ENCODE data around the gene ADGRL3.
"Not testable (repeated sequence)": the region's sequence is repeated elsewhere in the genome, so short reads cannot be mapped to it uniquely, and the experiment has no call there.

ADGRL3 gene

DNA sequence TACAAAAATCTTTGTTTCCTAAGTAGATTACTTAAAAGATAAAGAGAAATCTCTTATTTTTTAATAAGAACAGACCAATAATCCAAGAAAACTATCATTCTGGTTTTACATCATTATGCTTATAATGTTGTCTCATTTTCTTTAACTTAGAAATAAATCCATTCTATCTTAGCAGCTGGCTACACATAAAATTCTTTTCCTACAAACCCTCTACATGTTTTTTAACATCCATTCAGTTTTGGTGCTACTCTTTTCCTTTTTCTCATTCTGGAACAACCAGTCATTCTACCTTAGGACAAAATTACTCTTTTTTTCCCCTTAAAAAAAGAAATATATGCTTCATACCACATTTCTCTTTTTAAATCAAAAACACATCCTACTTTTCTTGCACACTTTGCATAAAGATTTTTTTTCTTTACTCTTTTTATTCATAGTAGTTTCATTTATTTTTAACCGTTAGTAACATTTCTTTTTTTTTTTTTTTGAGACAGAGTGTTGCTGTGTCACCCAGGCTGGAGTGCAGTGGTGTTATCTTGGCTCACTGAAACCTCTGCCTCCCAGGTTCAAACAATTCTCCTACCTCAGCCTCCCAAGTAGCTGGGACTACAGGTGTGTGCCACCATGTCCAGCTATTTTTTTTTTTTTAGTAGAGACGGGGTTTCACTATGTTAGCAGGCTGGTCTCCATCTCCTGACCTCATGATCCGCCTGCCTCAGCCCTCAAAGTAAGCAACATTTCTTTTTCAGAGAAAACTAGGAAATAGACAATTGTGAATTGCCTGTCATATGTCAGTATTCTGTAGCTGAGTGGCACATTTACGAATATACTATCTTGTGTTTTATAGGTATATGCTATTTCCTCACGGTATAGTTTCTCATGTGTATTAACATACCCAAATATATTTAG lies 562.8 kb downstream of the ADGRL3 start:
- Histone ChIP-seq H3K9me2 (ENCODE audit: low read depth, low read length) (no peaks in the 10 kb centered on the region), H3K4me2 (ENCODE audit: low read length) (no peak overlapping the region), H4K20me1 (ENCODE audit: insufficient read depth, low read length) (no peaks in the 10 kb centered on the region), H3K4me3 (ENCODE audit: low read depth, low read length, poor library complexity, severe bottlenecking) (no peak overlapping the region), H3K9ac (ENCODE audit: low read length) (no peak overlapping the region), H3K27ac (ENCODE audit: low read depth, low read length, poor library complexity, severe bottlenecking) (no peak overlapping the region), H3F3A (ENCODE audit: insufficient read depth, low read length) (no peaks in the 10 kb centered on the region), H3K36me3 (ENCODE audit: insufficient read depth, low read length) (no peaks in the 10 kb centered on the region), H3K27me3 (ENCODE audit: insufficient read depth, low read length) (no peaks in the 10 kb centered on the region), H2AFZ (ENCODE audit: low read length) (no peak overlapping the region), H3K79me2 (ENCODE audit: insufficient read depth, low read length) (no peaks in the 10 kb centered on the region), H3K4me1 (ENCODE audit: insufficient read depth, low read length, severe bottlenecking) (no peaks in the 10 kb centered on the region), H3K9me3 (ENCODE audit: low read length) (no peaks in the 10 kb centered on the region)
- no peak for TF ChIP-seq EZH2 (IDR thresholded peaks at IDR 0.05; ENCODE audit: borderline replicate concordance, low read length)
- TF ChIP-seq, protein P1, sequence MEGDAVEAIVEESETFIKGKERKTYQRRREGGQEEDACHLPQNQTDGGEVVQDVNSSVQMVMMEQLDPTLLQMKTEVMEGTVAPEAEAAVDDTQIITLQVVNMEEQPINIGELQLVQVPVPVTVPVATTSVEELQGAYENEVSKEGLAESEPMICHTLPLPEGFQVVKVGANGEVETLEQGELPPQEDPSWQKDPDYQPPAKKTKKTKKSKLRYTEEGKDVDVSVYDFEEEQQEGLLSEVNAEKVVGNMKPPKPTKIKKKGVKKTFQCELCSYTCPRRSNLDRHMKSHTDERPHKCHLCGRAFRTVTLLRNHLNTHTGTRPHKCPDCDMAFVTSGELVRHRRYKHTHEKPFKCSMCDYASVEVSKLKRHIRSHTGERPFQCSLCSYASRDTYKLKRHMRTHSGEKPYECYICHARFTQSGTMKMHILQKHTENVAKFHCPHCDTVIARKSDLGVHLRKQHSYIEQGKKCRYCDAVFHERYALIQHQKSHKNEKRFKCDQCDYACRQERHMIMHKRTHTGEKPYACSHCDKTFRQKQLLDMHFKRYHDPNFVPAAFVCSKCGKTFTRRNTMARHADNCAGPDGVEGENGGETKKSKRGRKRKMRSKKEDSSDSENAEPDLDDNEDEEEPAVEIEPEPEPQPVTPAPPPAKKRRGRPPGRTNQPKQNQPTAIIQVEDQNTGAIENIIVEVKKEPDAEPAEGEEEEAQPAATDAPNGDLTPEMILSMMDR (IDR thresholded peaks at IDR 0.05; ENCODE audit: low read length): no peak

DNA sequence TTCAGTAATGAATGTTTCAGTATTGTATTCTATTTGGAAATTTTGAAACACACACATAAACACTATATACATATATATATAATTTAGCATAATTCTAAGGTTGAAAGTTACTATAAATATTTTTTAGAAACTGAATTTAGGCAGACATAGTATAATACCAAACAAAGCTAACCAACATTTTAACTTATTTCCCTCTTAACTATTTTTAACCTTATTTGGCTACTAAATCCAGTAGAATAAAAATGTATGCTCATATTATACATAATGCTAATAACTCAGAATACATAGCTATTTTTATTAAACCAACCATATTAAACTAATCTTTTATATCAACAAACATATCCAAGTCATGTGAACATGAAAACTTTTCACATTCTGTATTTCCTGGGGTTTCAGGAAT lies 563.6 kb downstream of the ADGRL3 start:
- no peak for TF ChIP-seq EZH2 (IDR thresholded peaks at IDR 0.05; ENCODE audit: borderline replicate concordance, low read length)
- TF ChIP-seq, protein P1 (IDR thresholded peaks at IDR 0.05; ENCODE audit: low read length): no peak
- no peaks in the 10 kb centered on the region for H3K9me3 ChIP-seq (ENCODE audit: low read length)
- H3K9ac ChIP-seq (ENCODE audit: low read length): no peak overlapping the region
- H3F3A ChIP-seq (ENCODE audit: insufficient read depth, low read length): no peaks in the 10 kb centered on the region
- no peaks in the 10 kb centered on the region for H3K27me3 ChIP-seq (ENCODE audit: insufficient read depth, low read length)
- H3K27ac ChIP-seq (ENCODE audit: low read depth, low read length, poor library complexity, severe bottlenecking): no peak overlapping the region
- no peak overlapping the region for H2AFZ ChIP-seq (ENCODE audit: low read length)
- H3K79me2 ChIP-seq (ENCODE audit: insufficient read depth, low read length): no peaks in the 10 kb centered on the region
- no peak overlapping the region for H3K4me2 ChIP-seq (ENCODE audit: low read length)
- no peaks in the 10 kb centered on the region for H3K36me3 ChIP-seq (ENCODE audit: insufficient read depth, low read length)
- H3K9me2 ChIP-seq (ENCODE audit: low read depth, low read length): no peaks in the 10 kb centered on the region
- no peaks in the 10 kb centered on the region for H3K4me1 ChIP-seq (ENCODE audit: insufficient read depth, low read length, severe bottlenecking)
- H4K20me1 ChIP-seq (ENCODE audit: insufficient read depth, low read length): no peaks in the 10 kb centered on the region
- no peak overlapping the region for H3K4me3 ChIP-seq (ENCODE audit: low read depth, low read length, poor library complexity, severe bottlenecking)

DNA sequence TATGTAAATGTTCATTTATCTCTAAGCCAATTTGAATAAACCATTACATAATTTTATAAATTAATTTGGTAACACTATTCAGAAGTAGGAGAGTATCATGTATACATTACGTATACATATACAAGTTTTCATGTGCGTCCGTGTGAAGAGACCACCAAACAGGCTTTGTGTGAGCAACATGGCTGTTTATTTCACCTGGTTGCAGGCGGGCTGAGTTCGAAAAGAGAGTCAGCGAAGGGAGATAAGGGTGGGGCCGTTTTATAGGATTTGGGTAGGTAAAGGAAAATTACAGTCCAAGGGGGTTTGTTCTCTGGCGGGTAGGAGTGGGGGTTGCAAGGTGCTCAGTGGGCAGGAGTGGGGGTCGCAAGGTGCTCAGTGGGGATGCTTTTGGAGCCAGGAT lies 564.0 kb downstream of the ADGRL3 start:
- not testable (repeated sequence) for H3K4me2 ChIP-seq (ENCODE audit: low read length); H3K9me3 ChIP-seq (ENCODE audit: low read length); H3K4me1 ChIP-seq (ENCODE audit: insufficient read depth, low read length, severe bottlenecking); H2AFZ ChIP-seq (ENCODE audit: low read length); H4K20me1 ChIP-seq (ENCODE audit: insufficient read depth, low read length); H3K79me2 ChIP-seq (ENCODE audit: insufficient read depth, low read length); H3K4me3 ChIP-seq (ENCODE audit: low read depth, low read length, poor library complexity, severe bottlenecking); H3K36me3 ChIP-seq (ENCODE audit: insufficient read depth, low read length); H3K27ac ChIP-seq (ENCODE audit: low read depth, low read length, poor library complexity, severe bottlenecking); H3K27me3 ChIP-seq (ENCODE audit: insufficient read depth, low read length); H3K9ac ChIP-seq (ENCODE audit: low read length); H3K9me2 ChIP-seq (ENCODE audit: low read depth, low read length); H3F3A ChIP-seq (ENCODE audit: insufficient read depth, low read length)

DNA sequence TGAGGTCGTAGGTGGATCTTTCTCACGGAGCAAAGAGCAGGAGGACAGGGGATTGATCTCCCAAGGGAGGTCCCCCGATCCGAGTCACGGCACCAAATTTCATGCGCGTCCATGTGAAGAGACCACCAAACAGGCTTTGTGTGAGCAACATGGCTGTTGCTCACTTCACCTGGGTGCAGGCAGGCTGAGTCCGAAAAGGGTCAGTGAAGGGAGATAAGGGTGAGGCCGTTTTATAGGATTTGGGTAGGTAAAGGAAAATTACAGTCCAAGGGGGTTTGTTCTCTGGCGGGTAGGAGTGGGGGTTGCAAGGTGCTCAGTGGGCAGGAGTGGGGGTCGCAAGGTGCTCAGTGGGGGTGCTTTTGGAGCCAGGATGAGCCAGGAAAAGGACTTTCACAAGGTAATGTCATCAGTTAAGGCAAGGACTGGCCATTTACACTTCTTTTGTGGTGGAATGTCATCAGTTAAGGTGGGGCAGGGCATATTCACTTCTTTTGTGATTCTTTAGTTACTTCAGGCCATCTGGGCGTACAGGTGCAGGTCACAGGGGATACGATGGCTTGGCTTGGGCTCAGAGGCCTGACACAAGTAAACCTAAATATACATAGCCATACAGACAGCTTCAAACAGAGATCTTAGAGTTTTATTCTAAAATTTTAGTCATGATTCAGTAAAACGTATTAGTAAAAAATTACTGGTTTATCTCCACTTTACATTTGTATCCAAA lies 569.5 kb downstream of the ADGRL3 start:
- not testable (repeated sequence) for H3K4me1 ChIP-seq (ENCODE audit: insufficient read depth, low read length, severe bottlenecking); H3K4me3 ChIP-seq (ENCODE audit: low read depth, low read length, poor library complexity, severe bottlenecking); H3K27ac ChIP-seq (ENCODE audit: low read depth, low read length, poor library complexity, severe bottlenecking); H3K9me2 ChIP-seq (ENCODE audit: low read depth, low read length); H3K9ac ChIP-seq (ENCODE audit: low read length); H3K27me3 ChIP-seq (ENCODE audit: insufficient read depth, low read length); H3K79me2 ChIP-seq (ENCODE audit: insufficient read depth, low read length); H3K9me3 ChIP-seq (ENCODE audit: low read length); H3K36me3 ChIP-seq (ENCODE audit: insufficient read depth, low read length); H4K20me1 ChIP-seq (ENCODE audit: insufficient read depth, low read length); H3F3A ChIP-seq (ENCODE audit: insufficient read depth, low read length); H2AFZ ChIP-seq (ENCODE audit: low read length); H3K4me2 ChIP-seq (ENCODE audit: low read length)

Measured in OCI-LY1 (cell line).